HEK293 (cell line): ENCODE data around the gene NCOA7.
A peak's percentile ranks its signal among the peaks of the same experiment; 100 is the strongest.

Experiments used
- GLI4 ChIP-seq: fragments of 450-650 bp; formaldehyde crosslinking; IDR thresholded peaks from 2 replicates; pipeline ENCODE4 v1.5.1; 2016; ENCODE audit warnings: missing biosample characterization, missing genetic modification characterization
- KLF16 ChIP-seq: fragments of 450-650 bp; formaldehyde crosslinking; IDR thresholded peaks from 2 replicates; pipeline ENCODE4 v1.5.1; 2017; ENCODE audit warnings: missing biosample characterization, missing genetic modification characterization
- KLF17 ChIP-seq: fragments of 450-650 bp; formaldehyde crosslinking; IDR thresholded peaks from 2 replicates; pipeline ENCODE4 v1.5.1; 2016; ENCODE audit warnings: missing biosample characterization, missing genetic modification characterization
- TCF7L2 ChIP-seq: IDR thresholded peaks from 2 replicates; pipeline ENCODE4 v1.6.1; 2011; ENCODE audit warnings: low read depth, mild to moderate bottlenecking, inconsistent platforms, low read length, moderate library complexity, borderline replicate concordance
- TRIM28 ChIP-seq: IDR thresholded peaks from 2 replicates; pipeline ENCODE4 v1.6.1; 2011; ENCODE audit warnings: low read length, control low read depth, borderline replicate concordance
- ZBTB11 ChIP-seq: fragments of 450-650 bp; formaldehyde crosslinking; conservative IDR thresholded peaks from 2 replicates; pipeline ENCODE4 v1.5.1; 2016; ENCODE audit warnings: low read depth, missing biosample characterization, missing genetic modification characterization
- ZBTB20 ChIP-seq: fragments of 450-650 bp; formaldehyde crosslinking; IDR thresholded peaks from 2 replicates; pipeline ENCODE4 v1.5.1; 2016; ENCODE audit warnings: missing biosample characterization, missing genetic modification characterization
- ZBTB49 ChIP-seq: fragments of 450-650 bp; formaldehyde crosslinking; IDR thresholded peaks from 2 replicates; pipeline ENCODE4 v1.5.1; 2016; ENCODE audit warnings: missing biosample characterization, missing genetic modification characterization, low read depth
- ZNF175 ChIP-seq: fragments of 450-650 bp; formaldehyde crosslinking; IDR thresholded peaks from 2 replicates; pipeline ENCODE4 v1.5.1; 2016; ENCODE audit warnings: missing biosample characterization, missing genetic modification characterization
- ZNF2 ChIP-seq: fragments of 450-650 bp; formaldehyde crosslinking; IDR thresholded peaks from 2 replicates; pipeline ENCODE4 v1.5.1; 2016; ENCODE audit warnings: missing biosample characterization, missing genetic modification characterization
- ZNF324 ChIP-seq: fragments of 450-650 bp; formaldehyde crosslinking; IDR thresholded peaks from 2 replicates; pipeline ENCODE4 v1.5.1; 2016; ENCODE audit warnings: missing biosample characterization, missing genetic modification characterization
- ZNF350 ChIP-seq: fragments of 450-650 bp; formaldehyde crosslinking; IDR thresholded peaks from 2 replicates; pipeline ENCODE4 v1.5.0; 2017; ENCODE audit warnings: missing biosample characterization, mild to moderate bottlenecking, missing genetic modification characterization
- ZNF473 ChIP-seq: fragments of 450-650 bp; formaldehyde crosslinking; IDR thresholded peaks from 2 replicates; pipeline ENCODE4 v1.5.1; 2017; ENCODE audit warnings: missing biosample characterization, missing genetic modification characterization
- ZNF555 ChIP-seq: fragments of 450-650 bp; formaldehyde crosslinking; conservative IDR thresholded peaks from 2 replicates; pipeline ENCODE4 v1.5.1; 2017; ENCODE audit warnings: missing biosample characterization, mild to moderate bottlenecking, missing genetic modification characterization, inconsistent platforms
- ZNF629 ChIP-seq: fragments of 450-650 bp; formaldehyde crosslinking; IDR thresholded peaks from 2 replicates; pipeline ENCODE4 v1.5.1; 2017; ENCODE audit warnings: missing biosample characterization, missing genetic modification characterization
- ZNF639 ChIP-seq: fragments of 450-650 bp; formaldehyde crosslinking; IDR thresholded peaks from 2 replicates; pipeline ENCODE4 v1.5.1; 2016; ENCODE audit warnings: missing biosample characterization, missing genetic modification characterization
- ZNF660 ChIP-seq: fragments of 450-650 bp; IDR thresholded peaks from 2 replicates; pipeline ENCODE4 v1.5.1; 2018; ENCODE audit warnings: missing biosample characterization, mild to moderate bottlenecking, missing genetic modification characterization
- ZNF777 ChIP-seq: fragments of 450-650 bp; formaldehyde crosslinking; IDR thresholded peaks from 2 replicates; pipeline ENCODE4 v1.5.1; 2017; ENCODE audit warnings: missing biosample characterization, missing genetic modification characterization, borderline replicate concordance
- ZNF837 ChIP-seq: fragments of 450-650 bp; formaldehyde crosslinking; IDR thresholded peaks from 2 replicates; pipeline ENCODE4 v1.5.1; 2016; ENCODE audit warnings: missing biosample characterization, missing genetic modification characterization

Gene NCOA7

GRCh38 chr6:125779924-125780539 is 10.7 kb upstream of the NCOA7 start (continued):
- TF ChIP-seq ZBTB49 (tag by site-specific recombination), result no peak
- TF ChIP-seq GLI4, result peak; percentile 15; the same call in 1 of the 2 replicates
- TF ChIP-seq ZBTB20 (tag by site-specific recombination), result no peak
- TF ChIP-seq ZNF639 (tag by site-specific recombination), result peak; percentile 90
- TF ChIP-seq TCF7L2, result no peak
- TF ChIP-seq ZNF555 (tag by site-specific recombination), result no peak
- TF ChIP-seq ZNF473 (tag by site-specific recombination), result no peak
- peak; percentile 71 for TF ChIP-seq ZNF629 (tag by site-specific recombination)
- peak; percentile 70; the same call in 1 of the 2 replicates for TF ChIP-seq ZNF324 (tag by site-specific recombination)
- TF ChIP-seq ZNF777, result peak; percentile 28; the same call in 1 of the 2 replicates
- TF ChIP-seq ZNF837 (tag by site-specific recombination), result peak; percentile 40; the same call in 1 of the 2 replicates
- TF ChIP-seq ZBTB11 (tag by site-specific recombination), result 0 out of 2 replicates have a peak, but pooled peaks have one; percentile 24
- peak; percentile 80; the same call in 1 of the 2 replicates for TF ChIP-seq KLF17
- no peak for TF ChIP-seq ZNF175
- no peak for TF ChIP-seq TRIM28
- peak; percentile 96 for TF ChIP-seq ZNF660 (tag by site-specific recombination)
- TF ChIP-seq ZNF2 (tag by site-specific recombination), result peak; percentile 90
- no peak for TF ChIP-seq ZNF350 (tag by site-specific recombination)
- peak; percentile 93 for TF ChIP-seq KLF16 (tag by site-specific recombination)
